Measurements from ENCODE around the gene STYK1. TPM values are rescaled to one million over a fixed set of nuclear protein-coding genes. Genes with fewer than 3 reads are reported as not detected.

Gene STYK1
- total and polyA plus RNA-seq, 9 of the 15 experiments (the other 6 are each of a cell fraction or from before 2014, with no cell fraction given): 0.31 to 1.8 (median 0.64) TPM

- H4K20me1 ChIP-seq (replicated peaks; ENCODE audit: control insufficient read depth, insufficient read depth, low read length): 0 out of 2 replicates have a peak, but pooled peaks cover 6% of the 10 kb centered on the region
- peaks cover 61% of the 10 kb centered on the region for H3K79me2 ChIP-seq (ENCODE audit: control insufficient read depth, insufficient read depth, low read length)
- ATAC-seq: peak; percentile 67
- in situ Hi-C loops (cut with MboI): no loop called here
- no peaks in the 10 kb centered on the region for H3K27me3 ChIP-seq (ENCODE audit: control insufficient read depth in 2 of 2, insufficient read depth in 2 of 2, low read length in 2 of 2)
- ChIA-PET CTCF (ENCODE audit: low intra/inter-chr PET ratio) (no interaction called here), POLR2A (interaction anchor here (0.6 to 1.5 kb wide), 5 partner anchors 11 to 510 kb away, joined by 3 to 5 read pairs (median 3); partner anchors contain the start of gene GABARAPL1)
- no TSS peak for BruUV-seq (replicated peaks)
- peak overlapping the region; percentile 83 for H3K27ac ChIP-seq (ENCODE audit: extremely low read depth, low read depth, low read length)
- DNase-seq (ENCODE audit: extremely low read depth in 1 of 4, low spot score in 3 of 4): peak; percentile 43 to 58 (median 52)
- no peak for FAIRE-seq
- peak overlapping the region; percentile 96 for H3K4me2 ChIP-seq (ENCODE audit: insufficient read depth, low read length)
- H3K9me3 ChIP-seq (replicated peaks; ENCODE audit: control insufficient read depth, insufficient read depth, low read depth, low read length): no peaks in the 10 kb centered on the region
- H2AFZ ChIP-seq (ENCODE audit: low read depth, low read length): peak overlapping the region; percentile 86
- H3K9me1 ChIP-seq (ENCODE audit: control insufficient read depth, insufficient read depth, low read length): no peaks in the 10 kb centered on the region
- H3K4me1 ChIP-seq (replicated peaks in 1 of 2; ENCODE audit: control insufficient read depth in 2 of 2, insufficient read depth in 2 of 2, low read length in 2 of 2): peaks cover 0 to 3% of the 10 kb centered on the region in 2 experiments; a peak in 1 of 5 replicates
- H3K4me3 ChIP-seq: peak overlapping the region; percentile 89
- peak overlapping the region; percentile 88 to 96 for H3K9ac ChIP-seq (ENCODE audit: insufficient read depth in 1 of 2, low read depth in 2 of 2, low read length in 2 of 2)
- intact Hi-C loops (cut with micrococcal nuclease): no loop called here
- peaks cover 24% of the 10 kb centered on the region; the same call in 2 of the 3 replicates for H3K36me3 ChIP-seq (ENCODE audit: control insufficient read depth, insufficient read depth, low read length)
- 3% methylated on average over 8 of the region's 36 CpGs for WGBS (ENCODE audit: insufficient coverage, low coverage, missing lambda C conversion rate)
- peak; percentile 53 to 73; a peak in 2 of 4 replicates for TF ChIP-seq MNT (conservative IDR thresholded peaks at IDR 0.05)
- TF ChIP-seq ZBTB1 (CRISPR knock-in tag; IDR thresholded peaks at IDR 0.05; ENCODE audit: borderline replicate concordance, low read depth): 0 out of 2 replicates have a peak, but pooled peaks have one; percentile 24
- TF ChIP-seq RBFOX2 (IDR thresholded peaks at IDR 0.05; ENCODE audit: low read depth, low read length): peak; percentile 84
- TF ChIP-seq HNRNPLL (IDR thresholded peaks at IDR 0.05; ENCODE audit: low read depth, low read length, poor library complexity, severe bottlenecking): peak; percentile 69
- 0 out of 4 replicates have a peak, but pooled peaks of 1 of the 2 experiments have one; percentile 12 for TF ChIP-seq NRF1 (conservative IDR thresholded peaks at IDR 0.05 in 1 of 2, IDR thresholded peaks at IDR 0.05 in 1 of 2)
- no peak for TF ChIP-seq CREBBP (IDR thresholded peaks at IDR 0.05; ENCODE audit: low read depth, low read length)
- TF ChIP-seq OTX1 (CRISPR knock-in tag; IDR thresholded peaks at IDR 0.05): no peak
- TF ChIP-seq FOSL1 (tag; conservative IDR thresholded peaks at IDR 0.05): 0 out of 2 replicates have a peak, but pooled peaks have one; percentile 14
- no peak for TF ChIP-seq POLR2AphosphoS5 (IDR thresholded peaks at IDR 0.05; ENCODE audit: control insufficient read depth, insufficient read depth, low read depth, low read length)
- no peak for TF ChIP-seq ZNF217 (CRISPR knock-in tag; IDR thresholded peaks at IDR 0.05)
- TF ChIP-seq ILF3 (IDR thresholded peaks at IDR 0.05; ENCODE audit: borderline replicate concordance): no peak
- no peak for TF ChIP-seq KAT8 (IDR thresholded peaks at IDR 0.05; ENCODE audit: low read depth)
- 0 out of 4 replicates have a peak, but pooled peaks of 1 of the 2 experiments have one; percentile 19 for TF ChIP-seq UBTF (IDR thresholded peaks at IDR 0.05; ENCODE audit: borderline replicate concordance in 1 of 2, low read depth in 2 of 2, low read length in 2 of 2)
- TF ChIP-seq CCNT2 (IDR thresholded peaks at IDR 0.05; ENCODE audit: borderline replicate concordance, extremely low read depth, insufficient read length, low read depth, low read length): peak; percentile 17
- TF ChIP-seq ZBTB7A (IDR thresholded peaks at IDR 0.05; ENCODE audit: borderline replicate concordance, control insufficient read depth, low read depth, low read length): peak; percentile 52; the same call in 1 of the 2 replicates
- no peak for TF ChIP-seq THRAP3 (IDR thresholded peaks at IDR 0.05; ENCODE audit: borderline replicate concordance)
These were observed 48.7 kb upstream of the STYK1 start for GRCh38 chr12:10722502-10722904.

Data from K562 (cell line).